Endothelial cell of umbilical vein (primary cell): ENCODE results near the gene XPOT. TPM values are rescaled to one million over a fixed set of nuclear protein-coding genes. Genes with fewer than 3 reads are reported as not detected.

ENCODE experiments used
- BruUV-seq: library from RNA; stranded (reverse); fragments of 400-500 nt; replicated peaks from 2 replicates; lab custom pipeline; 2021; lab: Mats Ljungman, UMichigan
- CTCF ChIA-PET: fragments of 300-600, 350-600 bp; sonication (Branson Sonifier 250); formaldehyde crosslinking; loops from one replicate; lab custom pipeline; 2021; ENCODE audit warnings: antibody characterized with exemption, inconsistent platforms; lab: Charles Lee
- POLR2A ChIA-PET: fragments of 300-600, 350-600 bp; sonication (Branson Sonifier 250); formaldehyde crosslinking; loops from one replicate; lab custom pipeline; 2021; ENCODE audit warnings: antibody characterized with exemption, inconsistent platforms; lab: Charles Lee
- DNase-seq: peaks from one replicate; pipeline ENCODE4 v3.0.0-alpha.2; 2011; ENCODE audit warnings: low read depth, low spot score
- FAIRE-seq: peaks from 2 replicates; lab custom pipeline; 2011; peaks lifted over from hg19 to GRCh38; lab: Jason Lieb, UNC
- H2AFZ ChIP-seq: 2 replicates; pipeline ENCODE4 v1.6.0; 2012; ENCODE audit warnings: low read depth, low read length, control low read depth, inconsistent platforms
- H3K27ac ChIP-seq: 2 replicates; pipeline ENCODE4 v1.5.1; 2011; ENCODE audit warnings: low read depth, mild to moderate bottlenecking, control low read depth, low read length, moderate library complexity; ENCODE audit not compliant: insufficient read depth
- H3K27me3 ChIP-seq, 2 experiments: 2 replicates each; pipeline versions ENCODE4 v1.6.0 to v1.6.1; 2011; ENCODE audit warnings: low read length in 2 of 2, mixed read lengths in 1 of 2; ENCODE audit not compliant: control insufficient read depth in 2 of 2, insufficient read depth in 2 of 2
- H3K36me3 ChIP-seq, 2 experiments: 2 replicates in 1 of 2; 3 replicates in 1 of 2; pipeline ENCODE4 v1.5.1; 2011; ENCODE audit warnings: low read length in 2 of 2, mild to moderate bottlenecking in 1 of 2, moderate library complexity in 1 of 2; ENCODE audit not compliant: control insufficient read depth in 2 of 2, insufficient read depth in 2 of 2; ENCODE audit errors: extremely low read depth in 1 of 2
- H3K4me1 ChIP-seq: 3 replicates; pipeline ENCODE4 v1.5.1; 2011; ENCODE audit warnings: mild to moderate bottlenecking, low read length; ENCODE audit not compliant: control insufficient read depth, insufficient read depth; ENCODE audit errors: extremely low read depth
- H3K4me2 ChIP-seq: 2 replicates; pipeline ENCODE4 v1.6.1; 2011; ENCODE audit warnings: low read length, control low read depth, mixed read lengths; ENCODE audit not compliant: insufficient read depth
- H3K4me3 ChIP-seq, 3 experiments: fragments of 200-600 bp in 1 of 3; sonication (generic), shearing (Covaris generic) in 1 of 3; replicated peaks in 1 of 3; 2 replicates each; pipeline ENCODE4 v1.5.1; 2011 to 2016; ENCODE audit warnings: control low read depth in 3 of 3, low read length in 3 of 3, mild to moderate bottlenecking in 2 of 3, inconsistent platforms in 1 of 3, low read depth in 1 of 3, moderate library complexity in 1 of 3; ENCODE audit not compliant: insufficient read depth in 1 of 3
- H3K79me2 ChIP-seq: 2 replicates; pipeline ENCODE4 v1.6.0; 2012; ENCODE audit warnings: low read length, inconsistent platforms; ENCODE audit not compliant: control insufficient read depth, insufficient read depth
- H3K9ac ChIP-seq: replicated peaks from 2 replicates; pipeline ENCODE3; 2011; ENCODE audit warnings: low read length, control low read depth; ENCODE audit not compliant: insufficient read depth; ENCODE audit errors: extremely low read depth
- H3K9me1 ChIP-seq: replicated peaks from 3 replicates; pipeline ENCODE4 v1.6.0; 2011; ENCODE audit warnings: mild to moderate bottlenecking, low read length; ENCODE audit not compliant: control insufficient read depth, insufficient read depth; ENCODE audit errors: extremely low read depth
- H3K9me3 ChIP-seq: replicated peaks from 2 replicates; pipeline ENCODE4 v1.5.1; 2012; ENCODE audit warnings: low read length, inconsistent platforms; ENCODE audit not compliant: control insufficient read depth, insufficient read depth
- H4K20me1 ChIP-seq: replicated peaks from 2 replicates; pipeline ENCODE3; 2011; ENCODE audit warnings: mild to moderate bottlenecking, low read length; ENCODE audit not compliant: control insufficient read depth, insufficient read depth; ENCODE audit errors: extremely low read depth
- CTCF ChIP-seq, 2 donors: IDR thresholded peaks; 1 replicate in 1 of 2; 2 replicates in 1 of 2; pipeline ENCODE4 v1.5.1; 2011; ENCODE audit warnings: low read length in 2 of 2, mild to moderate bottlenecking in 2 of 2, moderate library complexity in 2 of 2, control low read depth in 1 of 2, inconsistent platforms in 1 of 2, low read depth in 1 of 2; ENCODE audit not compliant: insufficient read depth in 1 of 2; ENCODE audit errors: extremely low read depth in 1 of 2
- EZH2 ChIP-seq: IDR thresholded peaks from 2 replicates; pipeline ENCODE4 v1.6.1; 2012; ENCODE audit warnings: borderline replicate concordance, low read depth, mild to moderate bottlenecking, moderate library complexity, low read length, inconsistent platforms; ENCODE audit not compliant: severe bottlenecking
- FOS ChIP-seq: IDR thresholded peaks from 2 replicates; pipeline ENCODE4 v1.6.1; 2011; ENCODE audit warnings: mild to moderate bottlenecking, low read length, moderate library complexity, borderline replicate concordance; ENCODE audit not compliant: insufficient read depth
- GATA2 ChIP-seq: IDR thresholded peaks from 2 replicates; pipeline ENCODE4 v1.7.0; 2011; ENCODE audit warnings: low read depth, mild to moderate bottlenecking, moderate library complexity, mixed read lengths, low read length; ENCODE audit not compliant: insufficient read length, insufficient read depth
- JUN ChIP-seq: IDR thresholded peaks from 2 replicates; pipeline ENCODE4 v1.6.1; 2011; ENCODE audit warnings: borderline replicate concordance, low read depth; ENCODE audit not compliant: insufficient read length, insufficient read depth
- MAX ChIP-seq: IDR thresholded peaks from 2 replicates; pipeline ENCODE4 v1.6.1; 2011; ENCODE audit not compliant: insufficient read depth, insufficient read length
- MYC ChIP-seq: IDR thresholded peaks from one replicate; pipeline ENCODE4 v1.6.1; 2011; ENCODE audit warnings: mild to moderate bottlenecking, low read depth, low read length
- POLR2A ChIP-seq: IDR thresholded peaks from 2 replicates; pipeline ENCODE4 v1.6.1; 2012; ENCODE audit warnings: low read depth, mild to moderate bottlenecking, control low read depth, low read length
- POLR2AphosphoS5 ChIP-seq: IDR thresholded peaks from 2 replicates; pipeline ENCODE4 v1.6.1; 2012; ENCODE audit warnings: low read depth, mild to moderate bottlenecking, control low read depth, low read length, moderate library complexity; ENCODE audit not compliant: insufficient read depth
- dilution Hi-C: fragments of 300-500 bp; cut with MboI; formaldehyde crosslinking; loops from one replicate; pipeline ENCODE4 v1.15.0; 2019; ENCODE audit warnings: low sequenced_read_pairs; ENCODE audit not compliant: extremely low pct_ligation_motif_present
- intact Hi-C: fragments of 100-400 bp; cut with micrococcal nuclease; formaldehyde crosslinking; loops from one replicate; pipeline ENCODE4 v1.10.0; 2022
- polyA plus RNA-seq, 4 experiments: library from polyadenylated mRNA; depleted of rRNA in 3 of 4; stranded (reverse) in 3 of 4; unstranded in 1 of 4; fragments of >200 nt; gene quantifications; 2 replicates each; pipeline versions ENCODE4 v1.2.1 to v1.2.3, GENCODE V29; 2011 to 2012; ENCODE audit warnings: missing spikeins in 1 of 4
- total RNA-seq: library from RNA; stranded (reverse); gene quantifications from 2 replicates; pipeline ENCODE4 v1.2.3, GENCODE V29; 2021

XPOT gene
- total and polyA plus RNA-seq, 2 donors (not counting 3 experiments of a cell fraction or from before 2014, with no cell fraction given), result 21.9 to 88.9 TPM

DNA sequence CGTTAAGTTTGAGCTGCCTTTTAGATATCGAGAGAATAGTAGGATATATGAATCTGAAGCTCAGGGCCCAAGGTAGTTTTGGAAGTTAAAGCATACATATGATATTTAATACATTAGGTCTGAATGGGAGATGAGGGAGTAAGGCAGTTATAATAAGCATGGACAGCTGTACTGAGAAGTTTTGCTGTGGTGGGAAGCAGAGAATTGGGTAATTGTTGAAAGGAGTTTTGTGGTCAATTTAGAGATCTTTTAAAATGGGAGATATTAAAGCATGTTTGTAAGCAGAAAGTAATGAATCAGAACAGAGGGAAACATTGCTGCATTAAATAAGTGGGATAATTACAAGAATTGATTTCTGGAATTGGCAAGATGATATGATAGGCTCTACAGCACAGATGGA, 69.0 kb downstream of the XPOT start:
- CTCF ChIA-PET, result interaction anchor here (0.7 to 1.0 kb wide), 3 partner anchors 8 to 36 kb away, joined by 3 read pairs; no protein-coding TSS in a partner anchor
- intact Hi-C loops, result no loop called here
- TF ChIP-seq FOS (no peak), MAX (no peak), CTCF (IDR thresholded peaks at IDR 0.05; ENCODE audit: extremely low read depth in 1 of 2, insufficient read depth in 1 of 2, low read depth in 1 of 2, low read length in 2 of 2) (no peak), POLR2A (no peak), MYC (no peak)
- Histone ChIP-seq H3K4me1 (no peaks in the 10 kb centered on the region), H3K9ac (no peak overlapping the region), H3K79me2 (peaks cover 29% of the 10 kb centered on the region), H3K9me3 (no peaks in the 10 kb centered on the region), H3K4me2 (no peak overlapping the region), H4K20me1 (peaks cover 2% of the 10 kb centered on the region), H3K36me3 (peaks cover 15 to 22% of the 10 kb centered on the region in 2 experiments), H3K4me3 (no peak overlapping the region), H3K27me3 (no peaks in the 10 kb centered on the region), H3K27ac (no peak overlapping the region), H3K9me1 (no peaks in the 10 kb centered on the region), H2AFZ (no peak overlapping the region)
- no peak for FAIRE-seq
- dilution Hi-C loops, result no loop called here
- no peak for DNase-seq
- BruUV-seq, result no TSS peak
- POLR2A ChIA-PET, result no interaction called here

DNA sequence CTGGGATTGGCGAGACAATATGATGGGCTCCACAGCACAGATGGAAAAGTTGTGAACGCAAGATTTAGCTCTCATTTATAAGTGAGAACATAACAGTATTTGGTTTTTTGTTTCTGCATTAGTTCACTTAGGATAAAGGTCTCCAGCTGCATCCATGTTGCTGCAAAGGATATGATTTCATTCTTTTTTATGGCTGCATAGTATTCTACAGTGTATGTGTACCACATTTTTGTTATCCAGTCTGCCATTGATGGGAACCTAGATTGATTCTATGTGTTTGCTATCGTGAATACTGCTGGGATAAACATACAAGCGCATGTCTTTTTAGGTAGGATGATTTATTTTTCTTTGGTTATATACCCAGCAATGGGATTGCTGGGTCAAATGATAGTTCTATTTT, 71.3 kb downstream of the XPOT start:
- Histone ChIP-seq H3K79me2 (peaks cover 35% of the 10 kb centered on the region), H3K9ac (no peak overlapping the region), H3K9me1 (no peaks in the 10 kb centered on the region), H4K20me1 (peaks cover 5% of the 10 kb centered on the region), H3K9me3 (no peaks in the 10 kb centered on the region), H3K27ac (no peak overlapping the region), H3K36me3 (peaks cover 16 to 18% of the 10 kb centered on the region in 2 experiments), H3K4me1 (no peaks in the 10 kb centered on the region), H3K4me3 (no peak overlapping the region), H3K4me2 (no peak overlapping the region), H2AFZ (no peak overlapping the region), H3K27me3 (no peaks in the 10 kb centered on the region)
- dilution Hi-C loops (no loop called here), intact Hi-C loops (no loop called here)
- ChIA-PET POLR2A (no interaction called here), CTCF (no interaction called here)
- DNase-seq (no peak), FAIRE-seq (no peak)
- TF ChIP-seq POLR2A, result no peak
- TF ChIP-seq EZH2, result no peak
- no peak for TF ChIP-seq JUN
- no peak for TF ChIP-seq CTCF (IDR thresholded peaks at IDR 0.05; ENCODE audit: extremely low read depth in 1 of 2, insufficient read depth in 1 of 2, low read depth in 1 of 2, low read length in 2 of 2)
- no peak for TF ChIP-seq GATA2
- TF ChIP-seq MAX, result no peak
- TF ChIP-seq FOS, result no peak
- no peak for TF ChIP-seq MYC
- no peak for TF ChIP-seq POLR2AphosphoS5
- BruUV-seq, result no TSS peak
